Measurements from ENCODE around the gene RRM1. TPM values are rescaled to one million over a fixed set of nuclear protein-coding genes. Genes with fewer than 3 reads are reported as not detected.

RRM1 gene
- total and polyA plus RNA-seq, 10 of the 15 experiments (the other 5 are each of a cell fraction or from before 2014, with no cell fraction given) = 94.0 to 255 (median 148) TPM

DNA sequence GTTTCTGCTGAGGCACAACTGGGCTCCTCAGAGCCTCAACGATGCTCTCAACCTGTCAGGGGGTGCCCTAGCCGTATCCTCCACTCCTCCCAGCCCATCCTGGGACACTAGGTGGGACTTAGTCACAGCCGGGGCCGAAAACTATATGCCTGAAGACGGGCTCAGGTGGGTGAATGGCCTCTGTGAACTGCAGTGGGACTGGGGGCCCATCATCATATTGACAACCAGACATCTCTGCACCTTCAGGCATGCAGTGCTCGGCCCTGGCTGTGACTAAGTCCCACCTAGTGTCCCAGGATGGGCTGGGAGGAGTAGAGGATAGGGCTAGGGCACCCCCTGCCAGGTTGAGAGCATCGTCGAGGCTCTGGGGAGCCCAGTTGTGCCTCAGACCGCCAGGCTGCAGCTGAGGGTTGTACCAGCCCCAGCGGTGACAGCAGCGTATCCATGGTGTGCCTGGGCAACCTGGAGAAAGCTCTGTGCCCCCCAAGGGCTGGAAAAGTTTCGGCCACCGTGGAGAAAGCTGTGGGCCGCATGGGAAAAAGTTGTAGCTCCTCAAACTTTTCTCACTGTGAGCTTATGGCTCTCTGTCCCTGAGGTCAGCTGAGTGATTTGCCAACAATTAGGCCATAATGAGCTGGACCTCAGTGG, 88.9 kb downstream of the RRM1 start:
- Histone ChIP-seq H3K27ac (ENCODE audit: control insufficient read depth, insufficient read depth) (no peak overlapping the region), H3K36me3 (ENCODE audit: control insufficient read depth in 2 of 2, insufficient read depth in 2 of 2, low read length in 1 of 2) (no peaks in the 10 kb centered on the region), H2AFZ (ENCODE audit: control insufficient read depth, low read depth, low read length) (no peak overlapping the region), H3K4me3 (no peak overlapping the region), H3K27me3 (replicated peaks in 1 of 2; ENCODE audit: control insufficient read depth in 2 of 2, insufficient read depth in 2 of 2, low read length in 1 of 2) (no peaks in the 10 kb centered on the region; a peak in 1 of 4 replicates), H3K9ac (ENCODE audit: control insufficient read depth, insufficient read depth, low read length) (no peak overlapping the region), H3K4me1 (ENCODE audit: control insufficient read depth, insufficient read depth, low read length) (no peaks in the 10 kb centered on the region), H3K79me2 (ENCODE audit: control insufficient read depth, insufficient read depth, low read length) (no peaks in the 10 kb centered on the region), H3K4me2 (ENCODE audit: control insufficient read depth, insufficient read depth) (no peak overlapping the region), H4K20me1 (ENCODE audit: control insufficient read depth, insufficient read depth) (no peaks in the 10 kb centered on the region), H3K9me3 (replicated peaks; ENCODE audit: control insufficient read depth, insufficient read depth, low read length) (no peaks in the 10 kb centered on the region)
- no peak for DNase-seq (ENCODE audit: low read depth, low spot score)
- no peak for FAIRE-seq
- ChIA-PET RAD21 (ENCODE audit: unreplicated experiment) (interaction anchor here (1.4 kb wide), 1 partner anchor 310 kb away, joined by 4 read pairs; no protein-coding TSS in a partner anchor), SMC1A (ENCODE audit: uncharacterized antibody, unreplicated experiment) (interaction anchor here (0.8 to 1.6 kb wide), 3 partner anchors 9 to 359 kb away, joined by 3 to 4 read pairs (median 3); no protein-coding TSS in a partner anchor), CTCF (interaction anchor here (0.8 to 7.2 kb wide), 6 partner anchors 19 to 368 kb away, joined by 3 to 122 read pairs (median 6); partner anchors contain the start of gene OR52M1), POLR2A (no interaction called here)
- 27% methylated on average over 14 of the region's 14 CpGs for WGBS (ENCODE audit: insufficient coverage, insufficient replicate concordance, low lambda C conversion rate, missing lambda C conversion rate)
- in situ Hi-C loops (cut with MboI) (loop anchor here (5.0 to 10.0 kb wide), 3 partner anchors 309 to 821 kb away; no protein-coding TSS in a partner anchor), intact Hi-C loops (cut with micrococcal nuclease; ENCODE audit: unreplicated experiment) (loop anchor here (5.0 kb wide), 2 partner anchors 209 to 819 kb away; partner anchors contain the start of gene TRIM21)
- ATAC-seq = no peak
- no TSS peak for BruUV-seq (replicated peaks)
- TF ChIP-seq ASH2L (IDR thresholded peaks at IDR 0.05; ENCODE audit: borderline replicate concordance, low read depth) (no peak), PBX3 (IDR thresholded peaks at IDR 0.05; ENCODE audit: insufficient replicate concordance, low read depth, low read length) (no peak), FOXM1 (IDR thresholded peaks at IDR 0.05; ENCODE audit: low read depth, low read length) (no peak), TARDBP (IDR thresholded peaks at IDR 0.05; ENCODE audit: borderline replicate concordance) (no peak), BCL11A (IDR thresholded peaks at IDR 0.05; ENCODE audit: low read depth, low read length) (no peak), BACH1 (IDR thresholded peaks at IDR 0.05; ENCODE audit: borderline replicate concordance) (no peak), ZNF217 (IDR thresholded peaks at IDR 0.05) (no peak)
